PC-3 (cell line): ENCODE measurements around the gene HSPB8. TPM values are rescaled to one million over a fixed set of nuclear protein-coding genes. Genes with fewer than 3 reads are reported as not detected.

Experiments
- ATAC-seq: fragments of 200-7000 bp; cut with Tn5 transposase; 2 replicates; pipeline ENCODE4 v1.9.1; 2020; ENCODE audit warnings: mild to moderate bottlenecking, moderate library complexity
- BruUV-seq: library from RNA; stranded (reverse); fragments of 400-500 nt; replicated peaks from 2 replicates; lab custom pipeline; 2021; lab: Mats Ljungman, UMichigan
- CTCF ChIA-PET: fragments of 300-600 bp; sonication (Branson Sonifier 250); formaldehyde crosslinking; loops from one replicate; lab custom pipeline; 2022; ENCODE audit warnings: antibody characterized with exemption; lab: Charles Lee
- POLR2A ChIA-PET: fragments of 300-600 bp; sonication (Branson Sonifier 250); formaldehyde crosslinking; loops from one replicate; lab custom pipeline; 2022; ENCODE audit warnings: antibody characterized with exemption; ENCODE audit not compliant: unreplicated experiment; lab: Charles Lee
- DNase-seq: peaks from one replicate; pipeline ENCODE4 v3.0.0-alpha.2; 2015
- H2AFZ ChIP-seq: fragments of 300-600 bp; sonication (generic); 2 replicates; pipeline ENCODE4 v1.6.0; 2016; ENCODE audit warnings: antibody characterized with exemption, low read length
- H3F3A ChIP-seq: fragments of 300-600 bp; sonication (generic); one replicate; pipeline ENCODE4 v1.6.0; 2017; ENCODE audit warnings: antibody characterized with exemption, low read length, control low read depth, mild to moderate bottlenecking; ENCODE audit not compliant: unreplicated experiment
- H3K27ac ChIP-seq: fragments of 300-600 bp; sonication (generic); 2 replicates; pipeline ENCODE4 v1.5.1; 2016; ENCODE audit warnings: mild to moderate bottlenecking, low read length
- H3K27me3 ChIP-seq: fragments of 300-600 bp; sonication (generic); 2 replicates; pipeline ENCODE4 v1.6.1; 2016; ENCODE audit warnings: low read length, mixed read lengths
- H3K36me3 ChIP-seq: fragments of 300-600 bp; sonication (generic); 2 replicates; pipeline ENCODE4 v1.6.1; 2016; ENCODE audit warnings: low read depth, mixed run types, low read length, mixed read lengths
- H3K4me1 ChIP-seq: fragments of 300-600 bp; sonication (generic); 2 replicates; pipeline ENCODE4 v1.5.1; 2016; ENCODE audit warnings: low read length; ENCODE audit not compliant: insufficient read depth
- H3K4me2 ChIP-seq: fragments of 300-600 bp; sonication (generic); 2 replicates; pipeline ENCODE4 v1.6.0; 2016; ENCODE audit warnings: low read length
- H3K4me3 ChIP-seq: fragments of 300-600 bp; sonication (generic); 2 replicates; pipeline ENCODE4 v1.5.1; 2016; ENCODE audit warnings: mild to moderate bottlenecking, low read length, mixed read lengths
- H3K79me2 ChIP-seq: fragments of 300-600 bp; sonication (generic); 2 replicates; pipeline ENCODE4 v1.6.1; 2017; ENCODE audit warnings: low read length, mixed read lengths
- H3K9ac ChIP-seq: fragments of 300-600 bp; sonication (generic); 2 replicates; pipeline ENCODE4 v1.6.0; 2016; ENCODE audit warnings: mild to moderate bottlenecking, low read length
- H3K9me2 ChIP-seq: fragments of 300-600 bp; sonication (generic); replicated peaks from 2 replicates; pipeline ENCODE4 v1.6.1; 2016; ENCODE audit warnings: mixed run types, low read length, mixed read lengths
- H3K9me3 ChIP-seq: fragments of 300-600 bp; sonication (generic); 2 replicates; pipeline ENCODE4 v1.6.1; 2016; ENCODE audit warnings: low read length, mixed read lengths
- H4K20me1 ChIP-seq: fragments of 300-600 bp; sonication (generic); 2 replicates; pipeline ENCODE4 v1.6.1; 2016; ENCODE audit warnings: low read length, mixed read lengths
- CTCF ChIP-seq: fragments of 300-600 bp; sonication (generic); conservative IDR thresholded peaks from 2 replicates; pipeline ENCODE4 v1.5.1; 2017; ENCODE audit warnings: antibody characterized with exemption, low read depth, mild to moderate bottlenecking, low read length
- EZH2 ChIP-seq: fragments of 300-600 bp; sonication (generic); IDR thresholded peaks from one replicate; pipeline ENCODE4 v1.6.1; 2017; ENCODE audit warnings: antibody characterized with exemption, mild to moderate bottlenecking, low read length; ENCODE audit not compliant: unreplicated experiment
- EZH2phosphoT487 ChIP-seq: fragments of 300-600 bp; sonication (generic); IDR thresholded peaks from 2 replicates; pipeline ENCODE4 v1.6.1; 2018; ENCODE audit warnings: mild to moderate bottlenecking, antibody characterized with exemption, low read length, borderline replicate concordance
- intact Hi-C: fragments of 100-400 bp; cut with micrococcal nuclease; formaldehyde crosslinking; loops from 2 replicates; pipeline ENCODE4 v1.9.0; 2023
- total RNA-seq: library from RNA; depleted of rRNA; stranded (reverse); fragments of >200 nt; gene quantifications from 2 replicates; pipeline ENCODE4 v1.2.3, GENCODE V29; 2014

HSPB8 gene
- total RNA-seq, 1 experiment from 2014 or later: 11.4 TPM

GRCh38 chr12:119181202-119181601, 2.5 kb downstream of the HSPB8 start:
- no TSS peak for BruUV-seq

GRCh38 chr12:119181944-119182343, 3.2 kb downstream of the HSPB8 start:
- Histone ChIP-seq H3K27me3 (peaks cover 7% of the 10 kb centered on the region; the same call in 1 of the 2 replicates), H3K9me3 (no peaks in the 10 kb centered on the region), H3K9me2 (no peaks in the 10 kb centered on the region), H4K20me1 (no peaks in the 10 kb centered on the region), H3F3A (no peaks in the 10 kb centered on the region), H3K9ac (no peak overlapping the region), H3K79me2 (peaks cover 25% of the 10 kb centered on the region), H3K27ac (no peak overlapping the region), H3K4me2 (0 out of 2 replicates have a peak overlapping the region, but pooled peaks have one; percentile 83), H3K36me3 (no peaks in the 10 kb centered on the region), H2AFZ (no peak overlapping the region), H3K4me3 (no peak overlapping the region), H3K4me1 (peaks cover 20% of the 10 kb centered on the region)
- no TSS peak for BruUV-seq
- ATAC-seq (no peak), DNase-seq (no peak)
- intact Hi-C loops: no loop called here
- no peak for TF ChIP-seq EZH2phosphoT487
- no peak for TF ChIP-seq CTCF
- TF ChIP-seq EZH2: no peak
- CTCF ChIA-PET: no interaction called here
- POLR2A ChIA-PET: no interaction called here

More at GRCh38 chr12:119181202-119181601, 2.5 kb downstream of the HSPB8 start:
- Histone ChIP-seq H3K79me2 (peaks cover 25% of the 10 kb centered on the region), H3K4me3 (peak overlapping the region; percentile 61; the same call in 1 of the 2 replicates), H4K20me1 (no peaks in the 10 kb centered on the region), H3K9me2 (no peaks in the 10 kb centered on the region), H3K4me2 (peak overlapping the region; percentile 83), H3K27me3 (peaks cover 7% of the 10 kb centered on the region; the same call in 1 of the 2 replicates), H2AFZ (0 out of 2 replicates have a peak overlapping the region, but pooled peaks have one; percentile 21), H3K4me1 (peaks cover 21% of the 10 kb centered on the region), H3K9me3 (no peaks in the 10 kb centered on the region), H3K36me3 (no peaks in the 10 kb centered on the region), H3F3A (no peaks in the 10 kb centered on the region), H3K27ac (peak overlapping the region; percentile 50; the same call in 1 of the 2 replicates), H3K9ac (peak overlapping the region; percentile 65; the same call in 1 of the 2 replicates)
- ATAC-seq (no peak), DNase-seq (no peak)
- TF ChIP-seq CTCF: no peak
- TF ChIP-seq EZH2phosphoT487: no peak
- no peak for TF ChIP-seq EZH2
- ChIA-PET POLR2A (no interaction called here), CTCF (no interaction called here)
- intact Hi-C loops: no loop called here

GRCh38 chr12:119182701-119183493, 4.2 kb downstream of the HSPB8 start:
- H3K9ac ChIP-seq: no peak overlapping the region
- no peaks in the 10 kb centered on the region for H3F3A ChIP-seq
- H2AFZ ChIP-seq: no peak overlapping the region
- DNase-seq (no peak), ATAC-seq (no peak)
- BruUV-seq: no TSS peak
- no peaks in the 10 kb centered on the region for H3K9me3 ChIP-seq
- intact Hi-C loops: no loop called here
- H3K27ac ChIP-seq: no peak overlapping the region
- no peak overlapping the region for H3K4me3 ChIP-seq
- POLR2A ChIA-PET: no interaction called here
- H3K27me3 ChIP-seq: peaks cover 7% of the 10 kb centered on the region; the same call in 1 of the 2 replicates
- H3K9me2 ChIP-seq: no peaks in the 10 kb centered on the region
- TF ChIP-seq EZH2: no peak
- TF ChIP-seq CTCF: no peak
- TF ChIP-seq EZH2phosphoT487: no peak
- H3K36me3 ChIP-seq: no peaks in the 10 kb centered on the region
- CTCF ChIA-PET: no interaction called here
- H4K20me1 ChIP-seq: no peaks in the 10 kb centered on the region
- H3K4me1 ChIP-seq: peaks cover 20% of the 10 kb centered on the region
- H3K4me2 ChIP-seq: no peak overlapping the region
- peaks cover 25% of the 10 kb centered on the region for H3K79me2 ChIP-seq
